Kidney tubule cell (primary cell): Measurements from ENCODE around the gene ADM2.
"Not testable (repeated sequence)": the region's sequence is repeated elsewhere in the genome, so short reads cannot be mapped to it uniquely, and the experiment has no call there.

ENCODE experiments used
- DNase-seq: peaks from one replicate; pipeline ENCODE4 v3.0.0-alpha.2; 2018; ENCODE audit warnings: low spot score

Gene ADM2, protein sequence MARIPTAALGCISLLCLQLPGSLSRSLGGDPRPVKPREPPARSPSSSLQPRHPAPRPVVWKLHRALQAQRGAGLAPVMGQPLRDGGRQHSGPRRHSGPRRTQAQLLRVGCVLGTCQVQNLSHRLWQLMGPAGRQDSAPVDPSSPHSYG

DNA sequence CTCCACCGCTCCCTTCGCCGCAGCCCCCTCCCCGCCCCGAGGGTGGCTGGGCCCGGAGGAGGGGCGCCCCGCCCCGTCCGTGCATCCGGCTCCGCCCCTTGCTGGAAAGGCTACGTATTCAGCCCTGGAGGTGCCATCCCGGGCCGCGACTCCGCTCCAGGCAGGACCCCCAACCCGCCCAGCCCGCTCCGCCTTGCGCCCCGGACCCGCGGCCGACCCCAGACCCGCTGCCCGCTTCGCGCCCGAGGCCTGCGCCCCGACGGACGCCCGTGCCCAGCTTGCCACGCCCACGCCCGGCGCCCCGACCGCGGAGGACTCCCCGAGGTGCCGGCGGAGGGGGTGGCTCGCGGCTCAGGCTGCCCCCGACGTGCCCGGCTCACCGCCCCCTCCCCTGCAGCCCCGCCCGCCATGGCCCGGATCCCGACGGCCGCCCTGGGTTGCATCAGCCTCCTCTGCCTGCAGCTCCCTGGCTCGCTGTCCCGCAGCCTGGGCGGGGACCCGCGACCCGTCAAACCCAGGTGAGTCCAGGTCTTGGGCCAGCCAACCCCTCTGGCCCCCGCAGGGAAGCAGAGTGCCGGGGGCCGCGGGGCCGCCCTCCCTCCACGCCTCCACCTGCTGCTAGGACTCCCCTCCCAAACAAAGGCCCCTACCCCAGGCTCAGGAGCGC, at the start of gene ADM2:
Gene ADM2, plus strand, starts transcription at position 104 of the 667 bp plus-strand sequence. Its CDS starts 305 bp downstream, at position 409.
- DNase-seq: no peak

DNA sequence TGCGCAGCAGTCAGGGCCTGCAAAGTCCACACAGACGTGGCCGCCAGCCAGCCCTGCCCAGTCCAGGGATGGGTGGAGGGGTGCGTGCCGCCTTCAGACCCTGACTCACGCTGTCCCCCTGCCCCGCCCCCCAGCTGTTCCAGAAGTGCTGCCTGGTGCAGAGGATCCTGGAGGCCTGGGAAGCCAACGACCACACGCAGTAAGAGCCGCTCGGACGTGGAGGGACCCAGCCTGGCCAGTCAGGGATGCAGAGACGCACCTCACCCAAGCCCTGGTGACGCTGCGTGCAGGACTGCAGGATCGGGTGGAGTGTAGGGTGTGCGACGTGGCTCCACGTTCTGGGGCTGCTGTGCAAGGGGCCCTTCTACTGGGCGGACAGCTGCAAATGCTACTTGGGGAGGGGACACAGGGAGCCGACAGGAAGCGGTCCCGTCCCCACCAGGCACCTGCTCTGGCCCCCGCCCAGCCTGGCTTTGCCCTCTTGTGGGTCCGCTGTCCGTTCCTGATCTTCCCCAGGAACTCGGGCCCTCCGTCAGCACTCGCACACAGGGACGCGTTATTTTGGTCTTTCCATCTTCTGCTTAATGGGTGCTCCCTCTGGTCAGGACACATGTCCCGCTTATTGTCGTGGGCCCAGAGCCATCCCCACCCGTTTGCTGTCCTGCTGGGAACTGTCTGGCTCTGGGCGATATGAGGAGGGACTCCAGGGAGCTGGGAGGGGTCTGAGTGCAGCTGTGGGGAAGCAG, 49.0 kb upstream of the ADM2 start:
- no peak for DNase-seq

DNA sequence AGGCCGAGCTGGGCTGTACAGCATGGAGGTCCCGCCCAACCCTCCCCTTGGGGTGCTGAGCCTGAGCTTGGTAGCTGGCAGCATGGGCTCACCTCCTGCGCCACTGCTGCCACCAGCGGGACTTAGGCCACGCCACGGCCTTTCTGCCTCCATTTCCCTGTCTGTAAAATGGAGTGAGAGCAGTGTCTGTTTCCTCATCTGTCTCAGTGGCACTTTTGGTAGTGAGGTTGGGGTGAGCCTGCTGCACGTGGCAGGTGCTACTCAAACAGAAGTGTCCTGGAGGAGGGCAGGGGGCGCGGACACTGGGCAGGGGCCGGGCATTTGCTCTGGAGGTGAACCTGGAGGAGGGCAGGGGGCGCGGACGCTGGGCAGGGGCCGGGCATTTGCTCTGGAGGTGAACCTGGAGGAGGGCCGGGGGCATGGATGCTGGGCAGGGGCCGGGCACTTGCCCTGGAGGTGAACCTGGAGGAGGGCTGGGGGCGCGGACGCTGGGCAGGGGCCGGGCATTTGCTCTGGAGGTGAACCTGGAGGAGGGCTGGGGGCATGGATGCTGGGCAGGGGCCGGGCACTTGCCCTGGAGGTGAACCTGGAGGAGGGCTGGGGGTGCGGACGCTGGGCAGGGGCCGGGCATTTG, 48.3 kb upstream of the ADM2 start:
- not testable (repeated sequence) for DNase-seq

DNA sequence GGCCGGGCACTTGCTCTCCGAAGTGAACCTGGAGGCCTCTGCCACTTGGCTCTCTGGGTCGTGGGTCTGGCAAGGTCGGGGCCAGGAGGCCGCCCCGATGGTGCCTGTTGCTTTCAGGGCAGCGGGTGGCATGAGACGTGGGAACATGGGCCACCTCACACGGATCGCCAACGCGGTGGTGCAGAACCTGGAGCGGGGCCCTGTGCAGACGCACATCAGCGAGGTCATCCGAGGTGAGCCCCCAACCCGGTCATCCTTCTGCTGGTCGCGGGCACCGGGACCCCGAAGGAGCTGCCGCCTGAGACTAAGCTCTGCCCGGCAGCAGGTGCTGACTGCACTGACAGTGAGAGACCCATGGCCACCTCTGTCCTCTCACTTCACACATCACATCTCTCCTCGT, 46.5 kb upstream of the ADM2 start:
- no peak for DNase-seq

DNA sequence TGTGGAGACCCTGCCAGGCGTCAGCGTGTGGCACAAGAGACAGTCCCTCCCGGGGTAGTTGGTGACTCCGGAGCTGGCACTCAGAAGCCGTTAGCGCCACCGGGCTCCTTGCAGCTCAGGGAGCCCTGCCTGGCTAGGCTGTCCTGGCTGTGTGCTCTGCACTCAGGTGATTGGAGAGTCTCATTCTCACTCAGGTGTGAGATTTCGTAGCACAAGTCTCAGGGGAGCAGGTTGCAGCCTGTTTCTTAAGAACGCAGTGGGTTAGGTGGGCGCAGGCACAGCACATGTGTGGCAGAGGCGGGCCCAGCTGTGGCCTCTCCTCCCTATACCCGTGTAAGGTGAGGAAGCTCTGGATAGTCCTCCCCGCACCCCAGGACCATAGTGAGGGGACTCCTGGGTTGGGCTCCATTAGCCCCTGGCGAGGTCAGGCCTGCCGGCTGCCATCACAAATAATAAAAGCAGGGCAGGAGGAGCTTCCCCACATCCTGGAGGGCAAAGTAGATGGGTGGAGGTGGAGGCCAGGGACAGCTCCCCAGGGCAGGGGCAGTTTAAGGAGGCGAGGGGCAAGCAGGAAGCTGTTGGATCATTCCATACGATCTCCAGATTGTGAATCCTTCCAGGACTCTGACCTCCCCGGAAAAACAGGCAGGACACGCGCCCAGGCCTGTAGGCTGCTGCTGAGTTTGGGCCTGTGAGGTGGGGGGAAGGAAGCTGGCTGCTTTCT, 45.9 kb upstream of the ADM2 start:
- no peak for DNase-seq

DNA sequence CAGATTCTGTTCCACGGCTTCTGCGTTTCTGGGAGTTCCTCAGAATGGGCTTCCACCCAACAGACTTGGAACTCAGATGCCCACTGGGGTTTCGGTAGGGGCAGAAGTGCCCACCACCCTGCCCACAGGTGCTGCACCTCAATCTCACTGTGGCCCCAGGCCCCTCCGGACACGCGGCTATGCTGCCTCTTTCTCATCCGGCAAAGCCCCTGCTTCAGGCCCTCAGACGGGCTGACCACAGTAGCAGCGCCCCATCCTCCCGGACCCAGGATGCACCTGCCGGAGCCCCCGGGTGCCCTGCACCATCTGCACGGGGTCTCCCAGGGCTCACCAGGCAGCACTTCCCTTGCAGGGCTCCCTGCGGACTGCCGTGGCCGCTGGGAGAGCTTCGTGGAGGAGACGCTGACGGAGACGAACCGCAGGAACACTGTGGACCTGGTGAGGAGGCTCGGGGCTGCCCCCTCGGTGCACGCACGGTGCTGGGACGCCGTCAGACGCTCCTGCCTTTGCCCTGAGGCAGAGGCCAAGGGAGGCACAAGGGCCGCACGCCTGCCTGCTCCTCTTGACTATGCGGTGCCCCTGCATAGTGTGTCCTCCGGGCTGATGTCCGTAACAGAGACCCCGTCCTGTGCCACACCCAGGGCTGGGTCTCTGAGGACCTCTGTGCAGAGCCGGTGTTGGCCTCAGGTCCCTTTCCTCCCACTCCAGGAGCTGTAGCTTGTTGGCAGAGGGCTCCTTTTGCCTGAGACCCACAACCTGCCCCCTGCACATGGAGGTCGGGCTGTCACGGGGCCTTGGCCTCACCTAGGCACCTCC, 45.1 kb upstream of the ADM2 start:
- no peak for DNase-seq

DNA sequence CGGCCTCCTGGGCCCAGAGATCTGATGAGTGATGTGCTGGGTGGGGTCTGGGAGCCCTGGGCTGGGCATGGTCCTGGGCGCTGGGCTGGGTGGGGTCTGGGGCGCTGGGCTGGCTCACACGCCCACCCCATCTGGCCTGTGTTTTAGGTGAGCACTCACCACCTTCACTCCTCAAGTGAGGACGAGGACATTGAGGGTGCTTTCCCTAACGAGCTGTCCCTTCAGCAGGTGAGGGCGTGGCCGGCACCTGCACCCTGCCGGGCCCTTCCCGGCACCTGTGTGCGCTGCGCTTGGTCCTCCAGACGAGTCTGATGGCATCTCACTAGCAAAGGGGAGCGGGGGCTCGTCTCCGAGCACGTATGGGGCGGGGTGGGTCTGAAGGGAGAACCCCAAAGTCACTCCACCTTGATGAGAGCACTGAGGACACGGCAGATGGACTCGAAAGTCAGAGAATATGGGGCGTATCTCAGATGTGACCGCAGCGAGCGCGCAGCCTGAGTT, 44.5 kb upstream of the ADM2 start:
- no peak for DNase-seq

DNA sequence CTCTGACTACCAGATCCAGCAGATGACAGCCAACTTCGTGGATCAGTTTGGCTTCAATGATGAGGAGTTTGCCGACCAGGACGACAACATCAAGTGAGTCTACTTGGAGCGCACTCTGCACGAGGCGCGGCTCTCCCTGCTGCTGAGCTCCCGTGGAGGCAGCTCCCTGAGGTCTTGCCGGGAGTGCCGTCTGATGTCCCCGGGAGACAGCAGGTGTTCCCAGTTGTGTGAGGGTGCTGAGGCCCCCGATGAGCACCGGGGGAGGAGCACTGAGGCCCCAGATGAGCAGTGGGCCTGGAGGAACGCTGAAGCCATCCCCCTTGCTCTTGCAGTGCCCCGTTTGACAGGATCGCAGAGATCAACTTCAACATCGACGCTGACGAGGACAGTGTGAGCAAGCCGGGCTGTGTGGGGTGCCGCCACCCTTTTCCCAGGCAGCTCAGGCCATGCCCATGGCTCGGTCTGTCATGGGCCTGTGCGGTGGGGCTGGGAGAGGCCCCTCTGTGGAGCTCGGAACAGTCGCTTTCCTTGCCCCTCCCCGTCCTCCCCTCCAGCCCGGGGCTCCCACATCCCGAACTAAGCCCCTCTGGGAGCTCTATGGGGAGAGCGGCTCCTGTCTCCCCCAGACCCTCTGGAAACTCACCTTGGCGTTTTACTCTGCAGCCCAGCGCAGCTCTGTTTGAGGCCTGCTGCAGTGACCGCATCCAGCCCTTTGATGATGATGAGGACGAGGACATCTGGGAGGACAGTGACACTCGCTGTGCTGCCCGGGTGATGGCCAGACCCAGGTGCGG, 43.6 kb upstream of the ADM2 start:
- no peak for DNase-seq

DNA sequence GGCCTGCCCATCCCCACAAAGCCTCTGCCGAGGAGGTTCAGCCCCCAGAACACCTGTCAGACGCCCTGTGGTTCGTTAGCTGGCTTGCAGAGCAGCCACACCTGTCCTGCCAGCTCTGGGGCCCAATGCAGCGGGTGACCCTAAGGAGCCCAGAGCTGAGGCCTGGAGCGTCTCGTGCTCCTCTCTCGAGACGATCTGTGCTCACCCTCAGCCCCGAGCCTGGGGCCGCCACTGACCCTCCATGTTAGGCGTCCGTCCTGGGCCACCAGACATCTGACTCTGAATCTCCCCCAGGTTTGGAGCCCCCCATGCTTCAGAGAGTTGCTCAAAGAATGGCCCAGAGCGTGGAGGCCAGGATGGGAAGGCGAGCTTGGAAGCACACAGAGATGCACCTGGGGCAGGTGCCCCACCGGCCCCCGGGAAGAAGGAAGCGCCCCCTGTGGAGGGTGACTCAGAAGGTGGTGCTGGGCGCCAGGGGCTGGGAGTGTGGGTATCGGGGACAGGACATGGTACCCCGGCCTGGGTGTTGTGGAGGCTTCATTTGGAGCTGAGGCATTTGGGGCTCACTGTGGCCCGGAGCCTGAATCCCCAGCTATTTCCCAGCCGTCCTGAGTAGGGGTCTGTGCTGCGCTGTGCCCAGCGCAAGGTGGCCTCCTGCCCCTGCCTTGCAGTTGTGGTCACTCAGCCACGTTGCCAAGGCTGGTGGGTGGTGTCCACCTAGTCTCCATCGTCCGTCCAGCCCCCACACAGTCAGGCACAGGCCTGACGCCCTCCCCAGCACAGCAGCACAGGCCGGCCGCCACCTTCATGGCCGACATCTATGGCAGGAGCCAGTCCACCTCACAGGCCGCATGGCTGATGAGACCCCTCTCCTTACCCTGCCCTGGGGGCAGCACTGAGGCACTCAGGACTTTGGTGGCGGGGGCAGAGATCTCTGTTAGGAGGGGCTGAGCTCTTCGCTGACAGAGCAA, 42.8 kb upstream of the ADM2 start:
- DNase-seq: no peak

DNA sequence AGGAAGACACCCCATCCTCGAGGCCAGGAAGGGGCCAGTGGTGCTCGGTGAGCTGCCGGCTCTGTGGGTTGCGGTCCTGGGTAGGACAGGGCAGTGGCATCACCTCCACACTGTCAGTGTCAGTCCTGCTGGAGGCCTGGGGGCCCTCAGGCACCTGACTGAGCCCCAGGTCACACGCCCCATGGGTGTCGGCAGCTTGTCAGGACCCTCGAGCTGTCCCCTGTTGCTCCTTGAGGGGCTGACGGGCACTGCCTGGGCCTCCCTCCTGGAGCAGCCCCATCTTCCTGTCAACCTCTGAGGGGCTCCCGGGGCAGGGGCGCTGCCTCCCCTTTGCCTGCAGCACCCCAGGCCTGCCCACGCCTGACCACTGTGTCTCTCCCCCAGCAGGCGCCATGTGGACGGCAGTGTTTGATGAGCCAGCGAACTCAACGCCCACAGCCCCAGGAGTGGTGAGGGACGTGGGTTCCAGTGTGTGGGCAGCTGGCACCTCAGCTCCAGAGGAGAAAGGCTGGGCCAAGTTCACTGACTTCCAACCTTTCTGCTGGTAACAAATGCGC, 42.0 kb upstream of the ADM2 start:
- DNase-seq: no peak

DNA sequence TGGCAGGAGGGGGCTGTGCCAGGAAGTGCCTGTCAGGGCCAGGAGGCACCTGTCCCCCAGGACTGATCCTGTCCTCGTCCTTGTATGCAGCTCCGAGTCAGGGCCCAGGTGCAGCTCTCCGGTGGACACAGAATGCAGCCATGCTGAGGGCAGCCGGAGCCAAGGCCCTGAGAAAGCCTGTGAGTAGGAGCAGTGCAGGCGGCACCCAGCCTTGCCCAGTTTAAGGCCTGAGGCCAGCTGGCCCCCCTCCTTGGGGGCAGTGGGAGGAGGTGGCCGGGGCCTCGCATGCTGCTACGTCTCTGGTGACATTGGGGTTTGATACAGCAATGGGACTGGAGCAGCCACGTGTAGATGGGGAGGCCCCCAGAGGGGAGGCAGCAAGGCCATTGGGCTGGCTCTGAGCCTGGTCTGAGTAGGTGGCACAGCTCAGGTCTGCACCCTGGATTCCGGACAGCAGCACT, 41.4 kb upstream of the ADM2 start:
- DNase-seq: no peak

DNA sequence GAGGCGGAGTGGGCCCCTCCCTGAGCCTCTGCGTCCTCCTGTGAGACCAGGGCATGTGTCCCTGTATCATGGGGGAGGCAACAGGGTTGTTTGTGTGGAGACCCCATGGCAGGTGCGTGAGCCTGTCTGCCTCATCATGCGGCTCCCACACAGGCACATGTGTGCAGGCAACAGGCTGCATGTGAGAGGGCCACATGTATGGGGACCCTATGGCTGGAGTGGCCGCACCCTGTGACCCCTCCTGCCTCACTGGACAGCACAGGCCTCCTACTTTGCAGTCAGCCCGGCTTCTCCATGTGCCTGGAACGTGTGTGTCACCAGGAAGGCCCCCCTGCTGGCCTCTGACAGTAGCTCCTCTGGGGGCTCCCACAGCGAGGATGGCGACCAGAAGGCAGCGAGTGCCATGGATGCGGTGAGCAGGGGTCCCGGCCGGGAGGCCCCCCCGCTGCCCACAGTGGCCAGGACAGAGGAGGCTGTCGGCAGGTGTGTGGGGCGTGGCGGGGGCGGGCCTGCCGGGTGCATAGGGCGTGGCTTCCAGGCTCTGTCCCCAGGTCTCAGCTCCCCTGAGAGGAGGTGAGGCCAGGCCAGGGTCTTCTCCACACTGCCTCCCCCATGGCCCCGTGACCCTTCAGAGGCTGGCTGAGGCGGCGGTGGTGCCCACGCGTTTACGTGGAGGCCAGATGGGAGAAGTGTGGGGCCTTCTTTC, 40.6 kb upstream of the ADM2 start:
- DNase-seq: no peak

DNA sequence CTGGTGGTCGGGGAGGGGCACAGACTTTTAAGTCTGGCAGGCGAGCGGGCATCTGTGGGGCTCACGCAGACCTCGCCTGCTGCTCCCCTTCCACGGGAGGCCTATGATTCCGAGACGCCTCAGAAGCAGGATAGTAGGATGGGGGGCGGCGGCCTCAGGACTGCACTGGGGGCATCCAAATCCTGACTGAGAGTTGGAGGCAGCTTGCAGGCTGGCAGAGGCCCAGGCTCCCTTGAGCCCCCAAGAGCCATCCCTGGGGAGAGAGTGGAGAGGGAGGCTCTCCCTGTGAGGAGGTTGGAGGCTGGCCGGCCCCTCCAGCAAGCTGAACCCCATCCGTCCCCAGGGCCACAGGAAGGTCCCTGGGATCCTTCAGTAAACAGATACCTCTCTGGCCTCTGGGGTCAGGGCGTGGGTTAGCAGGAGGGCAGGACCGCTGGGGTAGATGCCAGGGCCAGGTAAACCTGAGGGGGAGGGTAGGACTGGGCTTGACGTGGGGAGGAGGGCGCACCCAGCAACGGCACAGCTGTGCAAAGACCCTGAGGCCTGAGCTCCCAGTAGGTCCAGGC, 39.8 kb upstream of the ADM2 start:
- DNase-seq: no peak

DNA sequence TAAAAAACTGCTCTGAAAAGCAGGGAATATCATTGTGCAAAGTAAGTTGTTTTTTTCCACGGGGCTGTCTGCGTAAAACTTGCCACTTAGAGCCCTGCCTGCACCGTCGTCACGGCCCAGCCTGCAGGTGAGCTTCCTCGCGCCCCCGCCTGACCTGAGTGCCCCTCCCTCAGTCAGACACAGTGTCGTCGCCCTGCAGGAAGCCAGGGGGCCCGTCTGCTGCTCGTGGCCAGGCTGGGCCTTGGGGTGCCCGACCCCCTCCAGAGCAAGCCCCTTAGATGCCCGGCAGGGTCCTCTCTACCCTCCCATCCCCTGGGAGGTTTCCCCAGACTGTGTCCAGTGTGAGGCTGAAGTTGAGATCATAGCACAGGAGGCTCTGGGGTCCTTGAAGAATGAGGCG, 38.1 kb upstream of the ADM2 start:
- no peak for DNase-seq

DNA sequence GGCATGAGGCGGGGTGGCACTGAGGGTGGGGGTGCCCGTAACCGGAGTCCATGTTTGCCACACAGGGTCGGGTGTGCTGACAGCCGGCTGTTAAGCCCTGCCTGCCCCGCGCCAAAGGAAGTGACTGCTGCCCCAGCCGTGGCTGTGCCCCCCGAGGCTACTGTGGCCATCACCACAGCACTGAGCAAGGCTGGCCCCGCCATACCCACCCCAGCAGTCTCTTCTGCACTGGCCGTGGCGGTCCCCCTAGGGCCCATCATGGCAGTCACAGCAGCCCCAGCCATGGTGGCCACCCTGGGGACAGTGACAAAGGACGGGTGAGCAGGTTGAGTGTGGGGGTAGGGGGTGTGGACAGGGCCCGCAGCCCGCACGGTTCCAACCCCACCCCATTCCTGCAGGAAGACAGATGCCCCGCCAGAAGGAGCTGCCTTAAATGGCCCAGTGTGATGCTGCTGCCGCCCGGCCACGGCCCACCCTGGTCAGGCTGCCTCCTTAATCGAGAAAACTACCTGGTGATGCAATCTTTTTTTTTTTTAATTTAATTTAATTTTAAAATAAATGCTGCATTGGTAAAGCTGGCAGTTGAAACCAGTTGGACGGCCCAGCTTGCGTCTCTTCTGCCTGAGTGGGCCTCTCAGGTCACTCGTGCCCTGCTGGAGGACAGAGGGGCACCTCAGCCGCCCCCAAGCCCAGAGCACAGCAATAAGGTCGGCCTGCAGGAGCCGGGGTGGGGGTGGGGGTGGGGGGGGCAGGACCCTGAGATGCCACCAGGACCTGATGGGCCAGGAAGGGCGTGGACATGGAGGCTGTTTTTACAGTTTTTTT, 37.3 kb upstream of the ADM2 start:
- DNase-seq: no peak

DNA sequence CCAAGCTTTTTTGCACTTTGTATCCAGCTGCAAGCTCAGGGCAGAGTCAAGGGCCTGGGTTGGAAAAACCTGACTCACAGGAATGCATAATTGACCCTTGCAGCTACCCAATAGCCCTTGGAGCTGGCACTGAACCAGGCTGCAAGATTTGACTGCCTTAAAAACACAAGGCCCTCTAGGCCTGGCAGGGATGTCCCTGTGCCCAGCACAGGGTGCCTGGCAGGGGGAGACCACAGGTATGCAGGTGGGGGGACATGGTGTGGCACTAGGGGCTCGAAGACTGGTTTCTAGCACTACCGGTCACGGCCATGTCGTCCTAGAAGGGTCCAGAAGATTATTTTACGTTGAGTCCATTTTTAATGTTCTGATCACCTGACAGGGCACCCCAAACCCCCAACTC, 36.7 kb upstream of the ADM2 start:
- peak; percentile 78 for DNase-seq
